ENCODE measurements around the gene IGFL1.

- TF ChIP-seq CTCF (IDR thresholded peaks at IDR 0.05) = no peak
- TF ChIP-seq EP300 (IDR thresholded peaks at IDR 0.05) = no peak
- no peak for TF ChIP-seq POLR2A (IDR thresholded peaks at IDR 0.05)
These were observed 23.4 kb upstream of the IGFL1 start for GRCh38 chr19:46206176-46206575.
